ENCODE results near the gene FAM163B.

DNA sequence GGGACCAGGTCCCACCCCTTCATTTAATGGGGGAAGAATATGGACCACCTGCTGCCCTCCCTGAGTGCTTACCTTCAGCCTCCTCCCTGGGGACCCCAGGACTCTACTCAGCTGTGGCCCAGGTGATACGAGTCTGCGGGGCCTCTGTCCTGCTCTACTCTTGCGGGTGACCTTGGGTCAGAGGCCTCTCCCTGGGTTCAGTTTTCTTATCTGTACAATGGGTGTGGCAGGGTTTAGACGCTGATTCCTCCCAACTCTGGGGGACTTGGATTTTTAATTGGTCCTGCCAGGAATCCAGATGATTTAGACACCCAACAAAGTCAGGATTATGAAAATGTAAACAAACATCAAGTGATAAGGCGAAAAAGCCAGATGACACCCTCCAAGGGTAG, 25.0 kb downstream of the FAM163B start:
- TF ChIP-seq, protein P1, sequence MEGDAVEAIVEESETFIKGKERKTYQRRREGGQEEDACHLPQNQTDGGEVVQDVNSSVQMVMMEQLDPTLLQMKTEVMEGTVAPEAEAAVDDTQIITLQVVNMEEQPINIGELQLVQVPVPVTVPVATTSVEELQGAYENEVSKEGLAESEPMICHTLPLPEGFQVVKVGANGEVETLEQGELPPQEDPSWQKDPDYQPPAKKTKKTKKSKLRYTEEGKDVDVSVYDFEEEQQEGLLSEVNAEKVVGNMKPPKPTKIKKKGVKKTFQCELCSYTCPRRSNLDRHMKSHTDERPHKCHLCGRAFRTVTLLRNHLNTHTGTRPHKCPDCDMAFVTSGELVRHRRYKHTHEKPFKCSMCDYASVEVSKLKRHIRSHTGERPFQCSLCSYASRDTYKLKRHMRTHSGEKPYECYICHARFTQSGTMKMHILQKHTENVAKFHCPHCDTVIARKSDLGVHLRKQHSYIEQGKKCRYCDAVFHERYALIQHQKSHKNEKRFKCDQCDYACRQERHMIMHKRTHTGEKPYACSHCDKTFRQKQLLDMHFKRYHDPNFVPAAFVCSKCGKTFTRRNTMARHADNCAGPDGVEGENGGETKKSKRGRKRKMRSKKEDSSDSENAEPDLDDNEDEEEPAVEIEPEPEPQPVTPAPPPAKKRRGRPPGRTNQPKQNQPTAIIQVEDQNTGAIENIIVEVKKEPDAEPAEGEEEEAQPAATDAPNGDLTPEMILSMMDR (IDR thresholded peaks at IDR 0.05): no peak
- no peak for TF ChIP-seq POLR2A (IDR thresholded peaks at IDR 0.05)
